Right ventricle myocardium superior (tissue), 1 donor: ENCODE measurements around the gene STPG1. TPM values are rescaled to one million over a fixed set of nuclear protein-coding genes. Genes with fewer than 3 reads are reported as not detected.

Experiments used
- ATAC-seq: fragments of 200-7000 bp; cut with Tn5 transposase; one replicate; pipeline ENCODE4 v1.9.1; 2020; ENCODE audit warnings: mild to moderate bottlenecking; ENCODE audit not compliant: poor library complexity
- DNase-seq: peaks from one replicate; pipeline ENCODE4 v3.0.0-alpha.2; 2020
- intact Hi-C: fragments of 100-400 bp; cut with DNase I; formaldehyde crosslinking; loops from one replicate; pipeline ENCODE4 v1.11.2; 2022
- total RNA-seq: library from RNA; stranded (reverse); fragmentation: NEBNext Ultra II Directional; extraction: Animal tissue kit (Norgen Biotek cat#: 25700); gene quantifications from one replicate; pipeline ENCODE4 v1.2.1, GENCODE V29; 2021
- donor health status: DM: no; HTN: yes; CAD: no; lungs with severe emphysema.

The STPG1 gene
- total RNA-seq, 1 donor from 2014 or later = 5.6 TPM

- no peak for DNase-seq
- intact Hi-C loops = no loop called here
Measured at GRCh38 chr1:24360681-24361080, 52.9 kb downstream of the STPG1 start.

GRCh38 chr1:24357038-24357437 is 56.5 kb downstream of the STPG1 start:
- DNase-seq = no peak
- no peak for ATAC-seq
- intact Hi-C loops = no loop called here

More at GRCh38 chr1:24360681-24361080, 52.9 kb downstream of the STPG1 start:
- no peak for ATAC-seq

- intact Hi-C loops = no loop called here
- ATAC-seq = no peak
- no peak for DNase-seq
Measured at GRCh38 chr1:24355466-24355865, 58.1 kb downstream of the STPG1 start.

GRCh38 chr1:24353292-24353891 is 60.2 kb downstream of the STPG1 start:
- no peak for ATAC-seq
- no peak for DNase-seq
- intact Hi-C loops = no loop called here

- ATAC-seq = no peak
Measured at GRCh38 chr1:24351918-24352627, 61.5 kb downstream of the STPG1 start.

GRCh38 chr1:24351247-24351646 is 62.3 kb downstream of the STPG1 start:
- DNase-seq (no peak), ATAC-seq (no peak)
- intact Hi-C loops = no loop called here

More at GRCh38 chr1:24351918-24352627, 61.5 kb downstream of the STPG1 start:
- DNase-seq = no peak
- intact Hi-C loops = no loop called here

- intact Hi-C loops = no loop called here
- no peak for DNase-seq
- no peak for ATAC-seq
Measured at GRCh38 chr1:24349891-24350290, 63.7 kb downstream of the STPG1 start.

GRCh38 chr1:24348196-24348595 is 65.4 kb downstream of the STPG1 start:
- no peak for ATAC-seq
- DNase-seq = no peak

GRCh38 chr1:24347159-24347934 is 66.2 kb downstream of the STPG1 start:
- DNase-seq (no peak), ATAC-seq (no peak)
- intact Hi-C loops = no loop called here

More at GRCh38 chr1:24348196-24348595, 65.4 kb downstream of the STPG1 start:
- intact Hi-C loops = no loop called here

GRCh38 chr1:24345334-24345733 is 68.2 kb downstream of the STPG1 start:
- ATAC-seq (no peak), DNase-seq (no peak)
- intact Hi-C loops = no loop called here

- intact Hi-C loops = no loop called here
- ATAC-seq (no peak), DNase-seq (no peak)
Measured at GRCh38 chr1:24344090-24344742, 69.4 kb downstream of the STPG1 start.

- no peak for ATAC-seq
- intact Hi-C loops = no loop called here
- DNase-seq = no peak
Measured at GRCh38 chr1:24343412-24344089, 70.0 kb downstream of the STPG1 start.

GRCh38 chr1:24341260-24341659 is 72.3 kb downstream of the STPG1 start:
- DNase-seq (no peak), ATAC-seq (no peak)

GRCh38 chr1:24340770-24341169 is 72.8 kb downstream of the STPG1 start:
- ATAC-seq (no peak), DNase-seq (no peak)
- intact Hi-C loops = no loop called here

More at GRCh38 chr1:24341260-24341659, 72.3 kb downstream of the STPG1 start:
- intact Hi-C loops = no loop called here

- no peak for ATAC-seq
- DNase-seq = no peak
- intact Hi-C loops = no loop called here
Measured at GRCh38 chr1:24339996-24340395, 73.6 kb downstream of the STPG1 start.

GRCh38 chr1:24338447-24338846 is 75.1 kb downstream of the STPG1 start:
- ATAC-seq (no peak), DNase-seq (no peak)
- intact Hi-C loops = no loop called here

GRCh38 chr1:24337455-24337854 is 76.1 kb downstream of the STPG1 start:
- DNase-seq (no peak), ATAC-seq (no peak)
- intact Hi-C loops = no loop called here

GRCh38 chr1:24336075-24336474 is 77.5 kb downstream of the STPG1 start:
- ATAC-seq (peak; percentile 52), DNase-seq (no peak)
- intact Hi-C loops = no loop called here
